A673 (cell line): Measurements from ENCODE around the gene MEFV. TPM values are rescaled to one million over a fixed set of nuclear protein-coding genes. Genes with fewer than 3 reads are reported as not detected.

Experiments used
- BruUV-seq: library from RNA; stranded (reverse); fragments of 400-500 nt; replicated peaks from 2 replicates; lab custom pipeline; 2021; lab: Mats Ljungman, UMichigan
- CTCF ChIA-PET: fragments of 300-600 bp; sonication (Branson Sonifier 250); formaldehyde crosslinking; loops from one replicate; lab custom pipeline; 2022; ENCODE audit warnings: antibody characterized with exemption; lab: Charles Lee
- POLR2A ChIA-PET: fragments of 300-600 bp; sonication (Branson Sonifier 250); formaldehyde crosslinking; loops from one replicate; lab custom pipeline; 2022; ENCODE audit warnings: antibody characterized with exemption; ENCODE audit not compliant: low non-redundant PET; lab: Charles Lee
- DNase-seq: peaks from one replicate; pipeline ENCODE4 v3.0.0-alpha.2; 2015; ENCODE audit warnings: low spot score
- H3K27ac ChIP-seq: fragments of 200-600 bp; sonication (generic); 2 replicates; pipeline ENCODE4 v1.5.1; 2016; ENCODE audit warnings: mixed run types, low read depth, mild to moderate bottlenecking, mixed read lengths, antibody characterized with exemption, low read length; ENCODE audit not compliant: poor library complexity, severe bottlenecking
- H3K27me3 ChIP-seq: fragments of 200-600 bp; sonication (generic); replicated peaks from 2 replicates; pipeline ENCODE4 v1.6.1; 2017; ENCODE audit warnings: mixed run types, low read depth, mild to moderate bottlenecking, mixed read lengths, antibody characterized with exemption, low read length; ENCODE audit not compliant: insufficient read depth, poor library complexity
- H3K36me3 ChIP-seq: fragments of 200-600 bp; sonication (generic); 2 replicates; pipeline ENCODE4 v1.6.1; 2016; ENCODE audit warnings: mixed run types, mild to moderate bottlenecking, mixed read lengths, antibody characterized with exemption, low read length; ENCODE audit not compliant: insufficient read depth, poor library complexity, severe bottlenecking
- H3K4me1 ChIP-seq: fragments of 200-600 bp; sonication (generic); 2 replicates; pipeline ENCODE4 v1.6.1; 2017; ENCODE audit warnings: mixed run types, mild to moderate bottlenecking, mixed read lengths, antibody characterized with exemption, low read length; ENCODE audit not compliant: insufficient read depth, poor library complexity, severe bottlenecking
- H3K4me3 ChIP-seq: fragments of 200-600 bp; sonication (generic); 2 replicates; pipeline ENCODE4 v1.5.1; 2016; ENCODE audit warnings: low read depth, mixed run types, mild to moderate bottlenecking, mixed read lengths, low read length; ENCODE audit not compliant: poor library complexity, severe bottlenecking
- H3K9me3 ChIP-seq: fragments of 200-600 bp; sonication (generic); 2 replicates; pipeline ENCODE4 v1.6.1; 2016; ENCODE audit warnings: mixed run types, low read depth, mild to moderate bottlenecking, mixed read lengths, antibody characterized with exemption, low read length; ENCODE audit not compliant: poor library complexity, severe bottlenecking
- EZH2 ChIP-seq: fragments of 200-600 bp; sonication (generic); IDR thresholded peaks from 2 replicates; pipeline ENCODE4 v1.6.1; 2017; ENCODE audit warnings: borderline replicate concordance, low read depth, mild to moderate bottlenecking, mixed read lengths, antibody characterized with exemption, low read length; ENCODE audit not compliant: poor library complexity, severe bottlenecking
- intact Hi-C: fragments of 100-400 bp; cut with micrococcal nuclease; formaldehyde crosslinking; loops from one replicate; pipeline ENCODE4 v1.10.0; 2022; ENCODE audit not compliant: unreplicated experiment
- total RNA-seq: library from RNA; stranded (reverse); gene quantifications from 2 replicates; pipeline ENCODE4 v1.2.3, GENCODE V29; 2021
- TF ChIP-seq, protein P1 (sequence below): fragments of 300-800, 200-600 bp; sonication (generic); conservative IDR thresholded peaks from 2 replicates; pipeline ENCODE4 v1.5.1; 2017; ENCODE audit warnings: low read depth, mild to moderate bottlenecking, antibody characterized with exemption, low read length, moderate library complexity, mixed read lengths

MEFV gene
- total RNA-seq, 1 experiment from 2014 or later: not detected

DNA sequence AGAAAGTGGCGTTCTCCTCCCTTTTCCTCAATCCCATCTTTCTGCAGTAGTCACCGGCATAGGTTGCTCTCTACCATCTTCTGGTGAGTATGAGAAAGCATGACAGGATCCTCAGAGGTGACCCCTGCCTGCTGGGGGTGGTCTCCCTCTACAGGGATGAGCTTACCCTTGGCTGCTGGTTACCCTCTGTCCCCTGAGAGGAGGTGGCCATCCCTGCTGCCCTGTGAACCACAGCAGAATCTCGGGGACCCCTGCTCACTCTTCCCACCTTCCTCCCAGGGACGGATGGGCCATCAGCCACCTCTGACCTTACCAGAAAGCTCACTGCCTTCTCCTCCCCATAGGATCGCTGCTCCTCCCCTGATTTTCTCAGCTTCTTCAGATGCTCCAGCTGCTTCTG lies 7.8 kb downstream of the MEFV start:
- H3K27ac ChIP-seq: no peak overlapping the region
- no peaks in the 10 kb centered on the region for H3K36me3 ChIP-seq
- no peak for DNase-seq
- no peaks in the 10 kb centered on the region for H3K27me3 ChIP-seq
- no peak for TF ChIP-seq EZH2
- TF ChIP-seq, protein P1, sequence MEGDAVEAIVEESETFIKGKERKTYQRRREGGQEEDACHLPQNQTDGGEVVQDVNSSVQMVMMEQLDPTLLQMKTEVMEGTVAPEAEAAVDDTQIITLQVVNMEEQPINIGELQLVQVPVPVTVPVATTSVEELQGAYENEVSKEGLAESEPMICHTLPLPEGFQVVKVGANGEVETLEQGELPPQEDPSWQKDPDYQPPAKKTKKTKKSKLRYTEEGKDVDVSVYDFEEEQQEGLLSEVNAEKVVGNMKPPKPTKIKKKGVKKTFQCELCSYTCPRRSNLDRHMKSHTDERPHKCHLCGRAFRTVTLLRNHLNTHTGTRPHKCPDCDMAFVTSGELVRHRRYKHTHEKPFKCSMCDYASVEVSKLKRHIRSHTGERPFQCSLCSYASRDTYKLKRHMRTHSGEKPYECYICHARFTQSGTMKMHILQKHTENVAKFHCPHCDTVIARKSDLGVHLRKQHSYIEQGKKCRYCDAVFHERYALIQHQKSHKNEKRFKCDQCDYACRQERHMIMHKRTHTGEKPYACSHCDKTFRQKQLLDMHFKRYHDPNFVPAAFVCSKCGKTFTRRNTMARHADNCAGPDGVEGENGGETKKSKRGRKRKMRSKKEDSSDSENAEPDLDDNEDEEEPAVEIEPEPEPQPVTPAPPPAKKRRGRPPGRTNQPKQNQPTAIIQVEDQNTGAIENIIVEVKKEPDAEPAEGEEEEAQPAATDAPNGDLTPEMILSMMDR: no peak
- no peak overlapping the region for H3K4me3 ChIP-seq
- POLR2A ChIA-PET: no interaction called here
- H3K4me1 ChIP-seq: no peaks in the 10 kb centered on the region
- CTCF ChIA-PET: interaction anchor here (0.8 kb wide), 1 partner anchor 82 kb away, joined by 3 read pairs; no protein-coding TSS in a partner anchor
- no peaks in the 10 kb centered on the region for H3K9me3 ChIP-seq
- BruUV-seq: no TSS peak
- intact Hi-C loops: no loop called here

DNA sequence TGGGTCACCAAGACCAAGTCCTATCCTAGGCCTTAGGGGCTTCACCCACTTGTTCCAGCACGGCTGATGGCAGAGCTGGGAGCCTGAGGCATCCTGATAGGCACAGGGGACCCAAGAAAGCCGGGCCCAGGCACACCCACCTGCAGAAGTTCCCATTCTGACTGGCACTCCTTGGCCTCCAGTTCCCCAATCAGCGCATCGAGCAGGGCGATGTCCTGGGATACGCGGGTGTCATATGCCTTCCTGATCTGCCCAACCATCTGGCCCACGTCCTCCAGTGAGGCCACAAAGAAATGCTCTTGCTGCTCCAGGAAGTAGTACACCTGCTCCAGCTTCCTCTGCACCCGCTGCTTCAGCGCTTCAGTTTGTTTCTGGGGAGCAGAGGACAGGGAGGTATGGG lies 9.6 kb downstream of the MEFV start:
- Histone ChIP-seq H3K4me3 (no peak overlapping the region), H3K36me3 (no peaks in the 10 kb centered on the region), H3K27me3 (no peaks in the 10 kb centered on the region), H3K27ac (no peak overlapping the region), H3K9me3 (no peaks in the 10 kb centered on the region), H3K4me1 (no peaks in the 10 kb centered on the region)
- no TSS peak for BruUV-seq
- TF ChIP-seq EZH2: no peak
- TF ChIP-seq, protein P1: no peak
- DNase-seq: no peak
- CTCF ChIA-PET: no interaction called here
- POLR2A ChIA-PET: no interaction called here
- intact Hi-C loops: no loop called here

DNA sequence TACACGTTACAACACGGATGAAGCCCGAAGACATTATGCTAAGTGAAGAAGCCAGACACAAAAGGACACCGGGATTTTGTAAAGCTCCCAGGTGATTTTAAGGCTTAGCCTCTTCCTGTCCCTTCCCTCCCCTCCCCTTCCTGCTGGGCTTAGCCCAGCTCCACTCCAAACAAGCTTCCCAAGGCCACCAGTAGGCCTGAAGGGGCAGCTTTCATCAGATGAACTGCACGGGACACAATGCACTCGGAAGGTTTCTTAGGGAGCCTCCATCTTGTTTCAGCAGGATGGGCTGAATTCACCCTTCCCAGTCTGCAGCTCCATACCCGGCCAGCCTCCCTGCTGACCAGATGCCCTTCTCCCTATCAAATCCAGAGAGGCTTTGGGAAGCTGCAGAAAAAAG lies 10.4 kb downstream of the MEFV start:
- no peak overlapping the region for H3K27ac ChIP-seq
- ChIA-PET CTCF (no interaction called here), POLR2A (no interaction called here)
- no peaks in the 10 kb centered on the region for H3K27me3 ChIP-seq
- no TSS peak for BruUV-seq
- H3K36me3 ChIP-seq: no peaks in the 10 kb centered on the region
- TF ChIP-seq EZH2: no peak
- TF ChIP-seq, protein P1: no peak
- no peak for DNase-seq
- no peaks in the 10 kb centered on the region for H3K9me3 ChIP-seq
- no peak overlapping the region for H3K4me3 ChIP-seq
- no peaks in the 10 kb centered on the region for H3K4me1 ChIP-seq
- intact Hi-C loops: no loop called here
